Astrocyte (in vitro differentiated cells and primary cell): ENCODE measurements around the gene POU3F3. TPM values are rescaled to one million over a fixed set of nuclear protein-coding genes. Genes with fewer than 3 reads are reported as not detected.

Source experiments
- DNase-seq: peaks from one replicate; pipeline ENCODE4 v3.0.0-alpha.2; 2010; ENCODE audit warnings: low read depth
- FAIRE-seq: peaks from 2 replicates; lab custom pipeline; 2011; peaks lifted over from hg19 to GRCh38; lab: Jason Lieb, UNC
- H2AFZ ChIP-seq: 2 replicates; pipeline ENCODE4 v1.6.0; 2012; ENCODE audit warnings: low read depth, low read length, inconsistent platforms
- H3K27ac ChIP-seq: 2 replicates; pipeline ENCODE4 v1.5.1; 2011; ENCODE audit warnings: low read depth, low read length, inconsistent platforms
- H3K27me3 ChIP-seq: 2 replicates; pipeline ENCODE4 v1.6.0; 2011; ENCODE audit warnings: low read length, inconsistent platforms; ENCODE audit not compliant: insufficient read depth
- H3K36me3 ChIP-seq: 2 replicates; pipeline ENCODE4 v1.5.1; 2011; ENCODE audit warnings: low read length, inconsistent platforms; ENCODE audit not compliant: insufficient read depth
- H3K4me1 ChIP-seq: 2 replicates; pipeline ENCODE4 v1.5.1; 2011; ENCODE audit warnings: low read length, inconsistent platforms; ENCODE audit not compliant: insufficient read depth
- H3K4me2 ChIP-seq: 2 replicates; pipeline ENCODE4 v1.6.0; 2012; ENCODE audit warnings: low read length, inconsistent platforms
- H3K4me3 ChIP-seq: 2 replicates; pipeline ENCODE4 v1.5.1; 2011; ENCODE audit warnings: low read depth, mild to moderate bottlenecking, low read length, inconsistent platforms; ENCODE audit not compliant: insufficient read depth
- H3K79me2 ChIP-seq: 2 replicates; pipeline ENCODE4 v1.6.0; 2012; ENCODE audit warnings: mild to moderate bottlenecking, low read length, inconsistent platforms; ENCODE audit not compliant: insufficient read depth
- H3K9ac ChIP-seq: 2 replicates; pipeline ENCODE4 v1.6.0; 2012; ENCODE audit warnings: mild to moderate bottlenecking, low read length, inconsistent platforms
- H3K9me3 ChIP-seq: 2 replicates; pipeline ENCODE4 v1.5.1; 2012; ENCODE audit warnings: low read depth, mild to moderate bottlenecking, low read length, inconsistent platforms; ENCODE audit not compliant: insufficient read depth
- H4K20me1 ChIP-seq: 2 replicates; pipeline ENCODE4 v1.6.0; 2012; ENCODE audit warnings: low read length, inconsistent platforms; ENCODE audit not compliant: insufficient read depth
- H3K27ac Mint-ChIP-seq: one replicate; pipeline ENCODE4 v1.8.0; 2021; ENCODE audit warnings: mild to moderate bottlenecking, mixed read lengths; ENCODE audit not compliant: unreplicated experiment
- H3K27me3 Mint-ChIP-seq: one replicate; pipeline ENCODE4 v1.8.0; 2021; ENCODE audit warnings: low read depth, mixed read lengths; ENCODE audit not compliant: unreplicated experiment
- H3K36me3 Mint-ChIP-seq: one replicate; pipeline ENCODE4 v1.8.0; 2021; ENCODE audit warnings: low read depth, mixed read lengths; ENCODE audit not compliant: unreplicated experiment
- H3K4me1 Mint-ChIP-seq: one replicate; pipeline ENCODE4 v1.8.0; 2021; ENCODE audit warnings: low read depth, mixed read lengths; ENCODE audit not compliant: unreplicated experiment
- H3K4me3 Mint-ChIP-seq: one replicate; pipeline ENCODE4 v1.8.0; 2021; ENCODE audit warnings: mild to moderate bottlenecking, moderate library complexity, mixed read lengths; ENCODE audit not compliant: unreplicated experiment
- H3K9me3 Mint-ChIP-seq: one replicate; pipeline ENCODE4 v1.8.0; 2021; ENCODE audit warnings: mild to moderate bottlenecking, mixed read lengths; ENCODE audit not compliant: unreplicated experiment
- EZH2 ChIP-seq: IDR thresholded peaks from 2 replicates; pipeline ENCODE4 v1.6.1; 2012; ENCODE audit warnings: mild to moderate bottlenecking, low read length, inconsistent platforms; ENCODE audit not compliant: insufficient read depth
- total RNA-seq: library from RNA; stranded (reverse); gene quantifications from 2 replicates; pipeline ENCODE4 v1.2.1, GENCODE V29; 2021
- TF ChIP-seq, protein P1 (sequence below): IDR thresholded peaks from 2 replicates; pipeline ENCODE4 v1.5.1; 2011; ENCODE audit warnings: low read depth, mild to moderate bottlenecking, inconsistent platforms, low read length, moderate library complexity; ENCODE audit not compliant: insufficient read depth

POU3F3 gene
- total RNA-seq, 1 donor from 2014 or later = 0.09 TPM

DNA sequence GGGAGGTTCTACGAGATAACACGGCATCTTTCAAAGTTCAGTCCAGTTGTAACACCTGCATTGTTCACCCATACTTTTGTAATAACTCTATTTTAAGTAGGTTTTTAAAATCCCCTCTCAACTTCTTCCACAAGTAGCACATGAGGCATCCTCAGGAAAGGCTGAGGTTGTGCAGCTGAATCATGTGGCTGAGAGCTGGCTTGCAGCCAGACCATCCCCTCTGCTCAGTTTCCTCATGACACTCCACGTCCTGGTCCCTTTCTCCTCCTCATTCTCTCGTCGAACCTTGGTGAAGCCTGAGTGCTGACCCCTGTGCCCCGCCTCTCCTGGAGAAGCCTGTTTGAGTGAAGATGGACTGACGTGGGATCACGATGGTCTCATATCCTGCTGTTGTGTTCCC, 42.5 kb downstream of the POU3F3 start:
- no peaks in the 10 kb centered on the region for H4K20me1 ChIP-seq
- H3K27me3 ChIP-seq = no peaks in the 10 kb centered on the region
- no peaks in the 10 kb centered on the region for H3K9me3 ChIP-seq
- H3K4me1 ChIP-seq = peaks cover 6% of the 10 kb centered on the region
- Mint-ChIP-seq H3K27ac (no peak overlapping the region), H3K4me3 (no peak overlapping the region), H3K36me3 (no peaks in the 10 kb centered on the region), H3K4me1 (peaks cover 3% of the 10 kb centered on the region), H3K27me3 (peaks cover 5% of the 10 kb centered on the region), H3K9me3 (peaks cover 11% of the 10 kb centered on the region)
- TF ChIP-seq, protein P1, sequence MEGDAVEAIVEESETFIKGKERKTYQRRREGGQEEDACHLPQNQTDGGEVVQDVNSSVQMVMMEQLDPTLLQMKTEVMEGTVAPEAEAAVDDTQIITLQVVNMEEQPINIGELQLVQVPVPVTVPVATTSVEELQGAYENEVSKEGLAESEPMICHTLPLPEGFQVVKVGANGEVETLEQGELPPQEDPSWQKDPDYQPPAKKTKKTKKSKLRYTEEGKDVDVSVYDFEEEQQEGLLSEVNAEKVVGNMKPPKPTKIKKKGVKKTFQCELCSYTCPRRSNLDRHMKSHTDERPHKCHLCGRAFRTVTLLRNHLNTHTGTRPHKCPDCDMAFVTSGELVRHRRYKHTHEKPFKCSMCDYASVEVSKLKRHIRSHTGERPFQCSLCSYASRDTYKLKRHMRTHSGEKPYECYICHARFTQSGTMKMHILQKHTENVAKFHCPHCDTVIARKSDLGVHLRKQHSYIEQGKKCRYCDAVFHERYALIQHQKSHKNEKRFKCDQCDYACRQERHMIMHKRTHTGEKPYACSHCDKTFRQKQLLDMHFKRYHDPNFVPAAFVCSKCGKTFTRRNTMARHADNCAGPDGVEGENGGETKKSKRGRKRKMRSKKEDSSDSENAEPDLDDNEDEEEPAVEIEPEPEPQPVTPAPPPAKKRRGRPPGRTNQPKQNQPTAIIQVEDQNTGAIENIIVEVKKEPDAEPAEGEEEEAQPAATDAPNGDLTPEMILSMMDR = no peak
- no peak for TF ChIP-seq EZH2
- H3K9ac ChIP-seq = no peak overlapping the region
- H3K27ac ChIP-seq = no peak overlapping the region
- no peak overlapping the region for H3K4me3 ChIP-seq
- H3K79me2 ChIP-seq = no peaks in the 10 kb centered on the region
- FAIRE-seq (no peak), DNase-seq (peak; percentile 15)
- no peak overlapping the region for H2AFZ ChIP-seq
- H3K4me2 ChIP-seq = no peak overlapping the region
- H3K36me3 ChIP-seq = no peaks in the 10 kb centered on the region

DNA sequence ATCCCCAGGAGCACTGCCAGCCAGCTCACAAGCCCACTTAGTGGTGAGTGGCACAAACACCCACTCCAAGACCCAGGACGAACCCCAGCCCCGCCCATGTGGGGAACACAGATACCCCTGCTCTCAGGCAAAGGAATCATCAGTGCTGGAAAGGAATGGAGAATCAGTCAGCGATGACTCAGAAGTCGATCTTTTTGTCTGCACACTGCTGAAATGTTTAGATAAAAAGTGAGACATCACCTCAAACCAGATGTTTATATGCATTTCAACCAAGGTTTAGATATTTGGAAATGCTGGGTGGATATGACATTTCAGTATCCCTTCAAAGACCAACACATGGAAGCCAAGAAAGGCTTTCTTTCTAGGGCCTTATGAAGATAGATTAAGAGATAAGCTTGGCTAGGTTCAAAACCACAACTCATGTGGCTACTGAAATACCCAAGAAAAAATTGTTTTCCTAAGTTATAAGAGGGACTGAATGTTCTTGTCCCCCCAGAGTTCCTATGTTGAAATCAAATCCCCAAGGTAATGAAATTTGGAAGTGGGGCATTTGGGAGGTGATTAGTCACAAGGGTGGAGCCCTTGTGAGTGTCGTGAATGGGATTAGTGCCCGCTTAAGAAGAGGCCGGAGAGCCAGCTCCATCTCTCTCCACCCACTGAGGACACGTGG, 43.7 kb downstream of the POU3F3 start:
- H3K4me2 ChIP-seq = peak overlapping the region; percentile 64
- no peak for FAIRE-seq
- peaks cover 6% of the 10 kb centered on the region for H3K4me1 ChIP-seq
- peaks cover 3% of the 10 kb centered on the region for H3K4me1 Mint-ChIP-seq
- TF ChIP-seq, protein P1 = no peak
- no peak for TF ChIP-seq EZH2
- peak; percentile 88 for DNase-seq
- H3K27me3 Mint-ChIP-seq = peaks cover 5% of the 10 kb centered on the region
- H3K27ac ChIP-seq = peak overlapping the region; percentile 28
- H3K27ac Mint-ChIP-seq = no peak overlapping the region
- no peaks in the 10 kb centered on the region for H3K36me3 Mint-ChIP-seq
- H3K79me2 ChIP-seq = no peaks in the 10 kb centered on the region
- no peak overlapping the region for H3K4me3 Mint-ChIP-seq
- H2AFZ ChIP-seq = no peak overlapping the region
- no peaks in the 10 kb centered on the region for H4K20me1 ChIP-seq
- peaks cover 11% of the 10 kb centered on the region for H3K9me3 Mint-ChIP-seq
- no peak overlapping the region for H3K4me3 ChIP-seq
- no peak overlapping the region for H3K9ac ChIP-seq
- H3K36me3 ChIP-seq = no peaks in the 10 kb centered on the region
- H3K27me3 ChIP-seq = no peaks in the 10 kb centered on the region
- H3K9me3 ChIP-seq = no peaks in the 10 kb centered on the region

DNA sequence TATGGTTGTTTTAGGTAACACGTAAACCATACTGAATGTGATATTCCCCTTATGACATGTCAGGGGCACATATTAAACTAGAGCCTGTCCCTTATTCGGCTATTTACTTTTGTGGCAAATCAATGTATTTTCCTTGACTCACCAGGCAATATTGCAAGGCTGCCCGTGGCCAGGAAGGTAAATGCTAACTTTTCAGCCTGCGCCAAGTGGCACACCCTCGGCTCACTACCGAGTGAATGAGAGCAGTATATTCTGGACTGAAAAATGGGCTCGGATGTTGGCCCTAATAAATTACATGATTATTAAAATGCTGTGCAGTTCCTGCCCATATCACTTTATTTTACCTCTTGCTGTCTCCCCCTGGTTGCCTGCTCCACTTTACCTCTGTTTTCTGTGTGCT, 46.7 kb downstream of the POU3F3 start:
- no peak for FAIRE-seq
- H3K4me2 ChIP-seq = no peak overlapping the region
- H3K27ac Mint-ChIP-seq = no peak overlapping the region

More for the DNA sequence above, 46.7 kb downstream of the POU3F3 start:
- H3K9me3 ChIP-seq = no peaks in the 10 kb centered on the region
- no peaks in the 10 kb centered on the region for H3K36me3 Mint-ChIP-seq
- H3K9ac ChIP-seq = no peak overlapping the region
- H3K27me3 ChIP-seq = no peaks in the 10 kb centered on the region
- no peaks in the 10 kb centered on the region for H4K20me1 ChIP-seq
- H3K36me3 ChIP-seq = no peaks in the 10 kb centered on the region
- H3K27me3 Mint-ChIP-seq = peaks cover 2% of the 10 kb centered on the region
- no peak overlapping the region for H3K4me3 ChIP-seq
- H2AFZ ChIP-seq = no peak overlapping the region
- H3K79me2 ChIP-seq = no peaks in the 10 kb centered on the region
- no peak overlapping the region for H3K27ac ChIP-seq
- no peak for DNase-seq
- peaks cover 3% of the 10 kb centered on the region for H3K4me1 Mint-ChIP-seq
- H3K4me3 Mint-ChIP-seq = no peak overlapping the region
- peaks cover 8% of the 10 kb centered on the region for H3K9me3 Mint-ChIP-seq
- H3K4me1 ChIP-seq = peaks cover 6% of the 10 kb centered on the region
- no peak for TF ChIP-seq EZH2
- TF ChIP-seq, protein P1 = no peak
